Measurements from ENCODE around the gene SLC9A7. TPM values are rescaled to one million over a fixed set of nuclear protein-coding genes. Genes with fewer than 3 reads are reported as not detected.
A peak's percentile ranks its signal among the peaks of the same experiment; 100 is the strongest.

Gene SLC9A7
- total and polyA plus RNA-seq, 4 experiments from 2014 or later = 0.42 to 3.5 (median 2.0) TPM

DNA sequence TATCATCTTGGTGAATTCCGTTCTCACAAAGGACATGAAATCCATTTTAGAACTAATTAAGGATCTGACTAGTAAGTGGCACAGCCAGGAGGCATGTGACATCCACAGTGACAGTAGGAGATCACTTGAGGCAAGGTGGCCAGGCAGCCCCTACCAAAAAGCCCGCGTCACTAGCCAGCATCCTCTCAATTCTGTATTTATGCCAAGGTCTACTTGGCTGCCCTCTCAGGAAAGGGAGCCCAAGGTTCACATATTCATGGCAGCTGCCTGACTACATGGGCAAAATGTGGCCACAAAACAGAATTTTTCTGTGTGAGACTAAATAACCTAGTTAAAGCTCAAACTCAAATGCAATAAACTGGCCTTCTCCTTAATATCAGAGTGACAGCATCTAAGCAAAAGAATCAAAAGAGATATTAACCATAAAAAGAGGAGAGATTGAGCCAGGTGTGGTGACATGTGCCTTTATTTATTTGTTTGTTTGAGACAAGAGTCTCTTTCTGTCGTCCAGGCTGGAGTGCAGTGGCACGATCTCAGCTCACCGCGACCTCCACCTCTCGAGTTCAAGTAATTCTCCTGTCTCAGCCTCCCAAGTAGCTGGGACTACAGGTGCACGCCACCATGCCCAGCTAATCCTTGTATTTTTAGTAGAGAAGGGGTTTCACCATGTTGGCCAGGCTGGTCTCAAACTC is 51.5 kb downstream of the SLC9A7 start:
- no peaks in the 10 kb centered on the region for H3K4me1 ChIP-seq (ENCODE audit: insufficient read depth, low read length)
- peaks cover 0 to 14% (median 9%) of the 10 kb centered on the region in 4 donors for H3K4me1 Mint-ChIP-seq
- H3K9me3 Mint-ChIP-seq = peaks cover 0 to 7% (median 0%) of the 10 kb centered on the region in 8 donors
- no peak overlapping the region for H3K4me3 ChIP-seq (ENCODE audit: low read length in 2 of 2)
- H3K36me3 Mint-ChIP-seq = no peaks in the 10 kb centered on the region
- ChIA-PET POLR2A (ENCODE audit: partially characterized antibody) (no interaction called here), CTCF (ENCODE audit: partially characterized antibody) (no interaction called here)
- H3K27ac ChIP-seq (ENCODE audit: low read depth, low read length) = no peak overlapping the region
- no peak overlapping the region for H3K27ac Mint-ChIP-seq
- no peak overlapping the region for H3K4me3 Mint-ChIP-seq
- H3K27me3 ChIP-seq (ENCODE audit: insufficient read depth, low read length) = no peaks in the 10 kb centered on the region
- no peaks in the 10 kb centered on the region for H3K27me3 Mint-ChIP-seq
- no peak for DNase-seq
- no peaks in the 10 kb centered on the region for H3K36me3 ChIP-seq (ENCODE audit: insufficient read depth, low read length)
- intact Hi-C loops (cut with micrococcal nuclease) = no loop called here
- H3K9me3 ChIP-seq (ENCODE audit: control insufficient read depth in 1 of 2, low read length in 2 of 2) = no peaks in the 10 kb centered on the region

DNA sequence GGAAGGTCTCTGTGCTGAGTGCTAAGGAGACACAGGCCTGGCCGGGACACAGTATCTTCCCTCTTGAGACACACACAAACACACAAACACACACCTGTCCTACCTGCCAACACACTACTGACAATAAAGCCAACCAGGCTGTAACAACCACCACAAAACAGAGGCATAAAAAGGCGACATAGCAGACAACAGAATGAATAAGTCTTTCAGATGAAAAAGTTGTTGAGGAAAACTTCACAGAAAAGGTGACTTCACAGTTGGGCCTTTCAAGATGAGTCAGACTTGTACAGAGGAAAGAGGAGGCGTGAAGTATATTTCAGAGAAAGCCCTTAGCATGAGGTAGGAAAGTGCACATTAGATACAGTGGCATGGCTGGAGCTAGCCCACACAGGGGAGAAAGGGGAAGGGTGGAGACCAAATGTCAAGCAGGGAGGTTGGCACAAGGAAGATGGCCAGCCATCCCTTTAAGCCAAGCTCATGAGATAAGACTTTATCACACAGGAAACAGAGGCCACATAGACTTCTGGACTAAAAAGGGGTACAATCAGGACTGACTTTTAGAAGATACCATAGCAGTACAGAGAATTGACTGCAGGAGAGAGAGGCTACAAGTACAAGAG is 54.0 kb downstream of the SLC9A7 start:
- no peaks in the 10 kb centered on the region for H3K36me3 ChIP-seq (ENCODE audit: insufficient read depth, low read length)
- CTCF ChIA-PET (ENCODE audit: partially characterized antibody) = interaction anchor here (0.9 kb wide), 1 partner anchor 18 kb away, joined by 3 read pairs; no protein-coding TSS in a partner anchor
- no peak for DNase-seq
- H3K4me1 Mint-ChIP-seq = peaks cover 0 to 14% (median 7%) of the 10 kb centered on the region in 4 donors
- H3K27ac Mint-ChIP-seq = peak overlapping the region in 1 of 7 donors; percentile 9
- no peaks in the 10 kb centered on the region for H3K27me3 ChIP-seq (ENCODE audit: insufficient read depth, low read length)
- intact Hi-C loops (cut with micrococcal nuclease) = no loop called here
- H3K27me3 Mint-ChIP-seq = no peaks in the 10 kb centered on the region
- H3K27ac ChIP-seq (ENCODE audit: low read depth, low read length) = no peak overlapping the region
- POLR2A ChIA-PET (ENCODE audit: partially characterized antibody) = no interaction called here
- no peaks in the 10 kb centered on the region for H3K4me1 ChIP-seq (ENCODE audit: insufficient read depth, low read length)
- H3K9me3 ChIP-seq (ENCODE audit: control insufficient read depth in 1 of 2, low read length in 2 of 2) = no peaks in the 10 kb centered on the region
- H3K4me3 ChIP-seq (ENCODE audit: low read length in 2 of 2) = no peak overlapping the region
- peaks cover 0 to 3% (median 0%) of the 10 kb centered on the region in 8 donors for H3K9me3 Mint-ChIP-seq
- no peaks in the 10 kb centered on the region for H3K36me3 Mint-ChIP-seq
- no peak overlapping the region for H3K4me3 Mint-ChIP-seq

DNA sequence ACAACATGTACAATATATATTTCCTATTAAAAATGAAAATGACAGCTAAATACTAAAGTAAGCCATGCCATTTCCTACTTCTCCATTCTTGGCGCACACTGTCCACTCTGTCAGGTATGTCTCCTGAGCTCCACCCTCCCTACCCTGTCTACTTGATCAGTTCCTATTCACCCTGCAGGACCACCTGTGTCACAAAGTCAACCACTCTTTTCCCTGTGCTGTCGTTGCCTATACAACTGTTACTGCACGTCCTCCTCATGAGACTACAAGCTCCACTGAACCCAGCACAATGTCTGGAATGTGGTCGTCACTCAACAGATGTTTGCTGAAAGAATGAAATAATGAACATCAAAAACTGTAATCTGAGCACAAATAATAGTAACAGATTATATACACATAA is 54.9 kb downstream of the SLC9A7 start:
- H3K9me3 Mint-ChIP-seq = peaks cover 0 to 3% (median 0%) of the 10 kb centered on the region in 8 donors
- H3K27ac ChIP-seq (ENCODE audit: low read depth, low read length) = no peak overlapping the region
- CTCF ChIA-PET (ENCODE audit: partially characterized antibody) = no interaction called here
- no peaks in the 10 kb centered on the region for H3K4me1 ChIP-seq (ENCODE audit: insufficient read depth, low read length)
- H3K4me3 Mint-ChIP-seq = no peak overlapping the region
- H3K36me3 Mint-ChIP-seq = no peaks in the 10 kb centered on the region
- no peaks in the 10 kb centered on the region for H3K27me3 Mint-ChIP-seq
- no peaks in the 10 kb centered on the region for H3K27me3 ChIP-seq (ENCODE audit: insufficient read depth, low read length)
- no peaks in the 10 kb centered on the region for H3K9me3 ChIP-seq (ENCODE audit: control insufficient read depth in 1 of 2, low read length in 2 of 2)
- intact Hi-C loops (cut with micrococcal nuclease) = no loop called here
- no peaks in the 10 kb centered on the region for H3K36me3 ChIP-seq (ENCODE audit: insufficient read depth, low read length)
- H3K4me1 Mint-ChIP-seq = peaks cover 0 to 14% (median 7%) of the 10 kb centered on the region in 4 donors
- H3K4me3 ChIP-seq (ENCODE audit: low read length in 2 of 2) = no peak overlapping the region
- H3K27ac Mint-ChIP-seq = no peak overlapping the region
- POLR2A ChIA-PET (ENCODE audit: partially characterized antibody) = no interaction called here
- no peak for DNase-seq

DNA sequence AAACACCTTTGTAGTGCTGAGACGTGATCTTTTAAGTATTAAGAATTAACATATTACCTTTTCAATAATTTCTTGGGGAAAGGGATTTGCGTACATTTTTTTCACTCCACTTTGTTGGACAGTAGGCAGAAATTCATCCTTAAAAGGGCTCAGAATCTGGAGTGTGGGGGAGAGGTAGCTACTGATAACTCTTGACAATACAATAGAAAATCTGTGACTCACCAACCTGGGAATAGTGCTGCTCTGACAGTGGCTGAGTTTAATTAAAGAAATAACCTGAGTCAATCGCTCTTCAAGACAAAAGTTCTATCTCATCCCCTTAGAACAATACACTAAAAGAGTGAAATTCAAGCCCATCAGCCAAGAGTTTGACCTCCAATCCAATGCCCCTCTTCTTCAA is 60.2 kb downstream of the SLC9A7 start:
- H3K27me3 ChIP-seq (ENCODE audit: insufficient read depth, low read length) = no peaks in the 10 kb centered on the region
- H3K4me3 ChIP-seq (ENCODE audit: low read length in 2 of 2) = no peak overlapping the region
- Mint-ChIP-seq H3K4me3 (no peak overlapping the region), H3K27me3 (no peaks in the 10 kb centered on the region), H3K9me3 (no peaks in the 10 kb centered on the region), H3K4me1 (no peaks in the 10 kb centered on the region), H3K27ac (no peak overlapping the region), H3K36me3 (no peaks in the 10 kb centered on the region)
- ChIA-PET POLR2A (ENCODE audit: partially characterized antibody) (no interaction called here), CTCF (ENCODE audit: partially characterized antibody) (no interaction called here)
- H3K9me3 ChIP-seq (ENCODE audit: control insufficient read depth in 1 of 2, low read length in 2 of 2) = no peaks in the 10 kb centered on the region
- H3K4me1 ChIP-seq (ENCODE audit: insufficient read depth, low read length) = no peaks in the 10 kb centered on the region
- H3K27ac ChIP-seq (ENCODE audit: low read depth, low read length) = no peak overlapping the region
- DNase-seq = no peak
- intact Hi-C loops (cut with micrococcal nuclease) = no loop called here
- no peaks in the 10 kb centered on the region for H3K36me3 ChIP-seq (ENCODE audit: insufficient read depth, low read length)

DNA sequence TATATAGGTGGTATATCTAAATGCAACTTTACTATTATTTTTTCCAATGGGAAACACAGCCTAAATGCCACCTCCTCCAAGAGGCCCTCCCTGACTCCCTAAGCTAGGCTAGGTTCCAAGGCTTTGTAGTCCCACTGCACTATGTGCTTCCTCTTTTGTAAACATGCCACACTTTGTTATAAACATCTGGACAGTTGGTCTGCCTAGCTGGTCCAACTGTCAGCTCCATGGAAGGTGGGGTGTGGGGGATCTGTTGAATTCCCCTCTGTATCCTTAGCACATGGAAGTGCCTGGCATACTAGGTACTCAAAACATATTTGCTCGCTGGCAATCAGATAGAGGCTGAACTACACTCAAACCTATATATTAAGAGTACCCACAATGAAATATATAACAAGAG is 63.4 kb downstream of the SLC9A7 start:
- H3K9me3 ChIP-seq (ENCODE audit: control insufficient read depth in 1 of 2, low read length in 2 of 2) = no peaks in the 10 kb centered on the region

DNA sequence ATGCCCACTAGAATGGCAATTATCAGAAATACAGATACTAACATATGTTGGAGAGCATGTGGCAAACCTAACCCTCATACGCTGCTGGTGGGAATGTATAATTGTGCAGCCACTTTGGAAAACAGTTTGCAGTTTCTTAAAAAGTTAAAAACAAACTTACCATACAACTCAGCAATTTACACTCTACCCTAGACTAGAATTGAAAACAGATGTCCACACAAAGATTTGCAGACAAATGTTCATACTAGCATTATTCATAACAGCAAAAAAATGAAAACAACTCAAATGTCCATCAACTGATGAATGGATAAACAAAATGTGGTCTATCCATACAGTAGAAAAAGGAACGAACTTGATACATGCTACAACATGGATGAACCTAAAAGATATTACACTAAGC is 64.4 kb downstream of the SLC9A7 start:
- Mint-ChIP-seq H3K27ac (no peak overlapping the region), H3K36me3 (no peaks in the 10 kb centered on the region), H3K4me1 (no peaks in the 10 kb centered on the region), H3K9me3 (no peaks in the 10 kb centered on the region), H3K27me3 (no peaks in the 10 kb centered on the region), H3K4me3 (no peak overlapping the region)
- intact Hi-C loops (cut with micrococcal nuclease) = no loop called here
- Histone ChIP-seq H3K4me3 (ENCODE audit: low read length in 2 of 2) (no peak overlapping the region), H3K27me3 (ENCODE audit: insufficient read depth, low read length) (no peaks in the 10 kb centered on the region), H3K4me1 (ENCODE audit: insufficient read depth, low read length) (no peaks in the 10 kb centered on the region), H3K9me3 (ENCODE audit: control insufficient read depth in 1 of 2, low read length in 2 of 2) (no peaks in the 10 kb centered on the region), H3K27ac (ENCODE audit: low read depth, low read length) (no peak overlapping the region), H3K36me3 (ENCODE audit: insufficient read depth, low read length) (no peaks in the 10 kb centered on the region)
- CTCF ChIA-PET (ENCODE audit: partially characterized antibody) = no interaction called here
- POLR2A ChIA-PET (ENCODE audit: partially characterized antibody) = interaction anchor here (0.6 kb wide), 1 partner anchor 136 kb away, joined by 3 read pairs; no protein-coding TSS in a partner anchor
- no peak for DNase-seq

More for the DNA sequence above, 63.4 kb downstream of the SLC9A7 start:
- Mint-ChIP-seq H3K4me1 (no peaks in the 10 kb centered on the region), H3K4me3 (no peak overlapping the region), H3K27ac (no peak overlapping the region), H3K27me3 (no peaks in the 10 kb centered on the region), H3K9me3 (no peaks in the 10 kb centered on the region), H3K36me3 (no peaks in the 10 kb centered on the region)
- Histone ChIP-seq H3K4me3 (ENCODE audit: low read length in 2 of 2) (no peak overlapping the region), H3K27ac (ENCODE audit: low read depth, low read length) (no peak overlapping the region), H3K36me3 (ENCODE audit: insufficient read depth, low read length) (no peaks in the 10 kb centered on the region), H3K27me3 (ENCODE audit: insufficient read depth, low read length) (no peaks in the 10 kb centered on the region), H3K4me1 (ENCODE audit: insufficient read depth, low read length) (no peaks in the 10 kb centered on the region)
- ChIA-PET POLR2A (ENCODE audit: partially characterized antibody) (no interaction called here), CTCF (ENCODE audit: partially characterized antibody) (no interaction called here)
- no peak for DNase-seq
- intact Hi-C loops (cut with micrococcal nuclease) = no loop called here

DNA sequence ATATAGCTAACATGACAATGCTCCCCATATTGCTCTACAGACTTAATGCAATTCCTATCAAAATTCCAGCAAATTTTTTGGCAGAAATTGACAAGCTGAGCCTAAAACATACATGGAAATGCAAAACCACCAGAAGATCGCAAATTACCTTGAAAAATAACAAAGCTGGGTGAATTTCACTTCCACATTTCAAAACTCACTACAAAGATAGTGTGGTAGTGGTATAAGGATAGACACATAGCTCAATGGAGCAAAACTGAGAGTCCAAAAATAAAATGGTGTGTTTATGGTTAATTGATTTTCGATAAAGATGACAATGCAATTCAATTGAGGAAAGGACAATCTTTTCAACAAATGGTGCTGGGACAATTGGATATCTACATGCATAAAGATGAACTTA is 65.8 kb downstream of the SLC9A7 start:
- intact Hi-C loops (cut with micrococcal nuclease) = no loop called here
- Histone ChIP-seq H3K4me1 (ENCODE audit: insufficient read depth, low read length) (no peaks in the 10 kb centered on the region), H3K27me3 (ENCODE audit: insufficient read depth, low read length) (no peaks in the 10 kb centered on the region), H3K4me3 (ENCODE audit: low read length in 2 of 2) (no peak overlapping the region), H3K27ac (ENCODE audit: low read depth, low read length) (no peak overlapping the region), H3K36me3 (ENCODE audit: insufficient read depth, low read length) (no peaks in the 10 kb centered on the region), H3K9me3 (ENCODE audit: control insufficient read depth in 1 of 2, low read length in 2 of 2) (no peaks in the 10 kb centered on the region)
- ChIA-PET CTCF (ENCODE audit: partially characterized antibody) (no interaction called here), POLR2A (ENCODE audit: partially characterized antibody) (no interaction called here)
- no peak overlapping the region for H3K4me3 Mint-ChIP-seq
- H3K27me3 Mint-ChIP-seq = no peaks in the 10 kb centered on the region
- DNase-seq = no peak
- H3K9me3 Mint-ChIP-seq = no peaks in the 10 kb centered on the region
- no peaks in the 10 kb centered on the region for H3K4me1 Mint-ChIP-seq
- no peak overlapping the region for H3K27ac Mint-ChIP-seq
- no peaks in the 10 kb centered on the region for H3K36me3 Mint-ChIP-seq
